ENCODE results near the gene ADAMTS15.

DNA sequence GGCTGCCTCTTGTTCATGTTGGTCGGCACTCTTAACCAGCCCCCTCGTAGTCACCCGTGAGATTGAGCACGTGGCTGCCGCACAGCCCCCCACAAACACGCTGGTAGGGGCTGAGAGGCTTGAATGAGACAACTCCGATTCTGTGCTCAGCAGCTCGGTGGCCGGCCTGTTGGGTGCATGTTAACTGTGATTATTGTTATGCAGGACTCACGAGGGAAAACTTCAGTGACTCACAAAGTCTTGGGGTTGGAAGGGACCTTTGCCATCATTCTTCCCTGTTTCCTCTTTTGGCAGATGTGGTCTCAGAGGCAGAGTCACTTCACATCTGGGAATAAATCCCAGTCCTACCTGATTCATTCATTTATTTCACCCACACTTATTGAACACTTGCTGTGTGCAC is 75.2 kb downstream of the ADAMTS15 start:
- TF ChIP-seq, protein P1, sequence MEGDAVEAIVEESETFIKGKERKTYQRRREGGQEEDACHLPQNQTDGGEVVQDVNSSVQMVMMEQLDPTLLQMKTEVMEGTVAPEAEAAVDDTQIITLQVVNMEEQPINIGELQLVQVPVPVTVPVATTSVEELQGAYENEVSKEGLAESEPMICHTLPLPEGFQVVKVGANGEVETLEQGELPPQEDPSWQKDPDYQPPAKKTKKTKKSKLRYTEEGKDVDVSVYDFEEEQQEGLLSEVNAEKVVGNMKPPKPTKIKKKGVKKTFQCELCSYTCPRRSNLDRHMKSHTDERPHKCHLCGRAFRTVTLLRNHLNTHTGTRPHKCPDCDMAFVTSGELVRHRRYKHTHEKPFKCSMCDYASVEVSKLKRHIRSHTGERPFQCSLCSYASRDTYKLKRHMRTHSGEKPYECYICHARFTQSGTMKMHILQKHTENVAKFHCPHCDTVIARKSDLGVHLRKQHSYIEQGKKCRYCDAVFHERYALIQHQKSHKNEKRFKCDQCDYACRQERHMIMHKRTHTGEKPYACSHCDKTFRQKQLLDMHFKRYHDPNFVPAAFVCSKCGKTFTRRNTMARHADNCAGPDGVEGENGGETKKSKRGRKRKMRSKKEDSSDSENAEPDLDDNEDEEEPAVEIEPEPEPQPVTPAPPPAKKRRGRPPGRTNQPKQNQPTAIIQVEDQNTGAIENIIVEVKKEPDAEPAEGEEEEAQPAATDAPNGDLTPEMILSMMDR (IDR thresholded peaks at IDR 0.05), result no peak
- TF ChIP-seq POLR2A (IDR thresholded peaks at IDR 0.05), result no peak

Data from heart left ventricle (tissue), 13 donors.